ENCODE data around the gene CCT8.
"Not testable (repeated sequence)": the region's sequence is repeated elsewhere in the genome, so short reads cannot be mapped to it uniquely, and the experiment has no call there.

The CCT8 gene

DNA sequence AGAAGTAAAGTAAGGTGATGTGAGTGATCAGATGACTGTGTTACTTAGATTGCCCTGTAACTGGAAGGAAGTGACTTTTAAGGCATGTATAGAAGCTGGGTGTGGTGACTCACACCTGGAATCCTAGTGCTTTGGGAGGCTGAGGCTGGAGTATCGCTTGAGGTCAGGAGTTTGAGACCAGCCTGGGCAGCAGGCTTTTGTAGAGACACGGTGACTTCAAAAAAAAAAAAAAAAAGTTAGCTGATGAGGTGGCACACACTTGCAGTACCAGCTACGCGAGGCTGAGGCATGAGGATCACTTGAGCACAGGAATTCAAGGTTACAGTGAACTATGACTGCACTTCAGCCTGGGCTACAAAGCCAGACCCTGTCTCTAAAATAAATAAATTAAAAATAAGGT lies 51.3 kb downstream of the CCT8 start:
- DNase-seq (ENCODE audit: low spot score) = peak; percentile 19

DNA sequence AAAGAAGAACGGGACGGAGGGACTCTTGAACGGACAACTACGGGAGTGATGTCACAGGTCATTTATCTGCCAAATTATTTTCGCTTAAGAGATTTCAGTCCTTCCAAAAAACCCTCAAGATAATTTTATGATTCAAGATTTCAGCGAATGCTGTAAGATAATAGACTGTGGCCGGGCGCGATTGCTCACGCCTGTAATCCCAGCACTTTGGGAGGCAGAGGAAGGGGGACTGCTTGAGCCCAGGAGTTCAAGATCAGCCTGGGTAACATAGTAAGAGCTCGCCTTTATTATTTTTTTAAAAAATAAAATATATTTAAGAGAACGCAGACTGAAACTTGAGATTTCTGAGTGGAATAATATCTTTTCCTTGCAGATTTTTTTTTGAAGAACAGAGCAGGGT lies 54.9 kb downstream of the CCT8 start:
- no peak for DNase-seq (ENCODE audit: low spot score)

- no peak for DNase-seq (ENCODE audit: low spot score)
Measured at GRCh38 chr21:29017639-29018237, 55.7 kb downstream of the CCT8 start.

GRCh38 chr21:29011236-29011635 lies 62.2 kb downstream of the CCT8 start:
- not testable (repeated sequence) for DNase-seq (ENCODE audit: low spot score)

GRCh38 chr21:29008367-29008766 lies 65.1 kb downstream of the CCT8 start:
- no peak for DNase-seq (ENCODE audit: low spot score)

GRCh38 chr21:29007810-29008209 lies 65.6 kb downstream of the CCT8 start:
- DNase-seq (ENCODE audit: low spot score) = no peak

GRCh38 chr21:29007135-29007534 lies 66.3 kb downstream of the CCT8 start:
- DNase-seq (ENCODE audit: low spot score) = no peak
